BLaER1 treated with 17β-estradiol and CSF1 and Interleukin-3, amounts not matched to agents 10 nM and 100 nM (cell line): ENCODE measurements around the gene RTP2.

Experiments
- H3K27ac ChIP-seq, 11 experiments: shearing (Covaris generic); formaldehyde crosslinking; 2 replicates each; pipeline ENCODE4 v1.8.1; 2022
- H3K27me3 ChIP-seq, 11 experiments: shearing (Covaris generic); formaldehyde crosslinking; 2 replicates each; pipeline ENCODE4 v1.8.1; 2022
- H3K36me3 ChIP-seq, 11 experiments: shearing (Covaris generic); formaldehyde crosslinking; 2 replicates each; pipeline ENCODE4 v1.8.1; 2022
- H3K4me1 ChIP-seq, 10 experiments: shearing (Covaris generic); formaldehyde crosslinking; 2 replicates each; pipeline ENCODE4 v1.8.1; 2022
- H3K4me2 ChIP-seq, 11 experiments: shearing (Covaris generic); formaldehyde crosslinking; 2 replicates each; pipeline ENCODE4 v1.8.1; 2022
- H3K4me3 ChIP-seq, 10 experiments: shearing (Covaris generic); formaldehyde crosslinking; 2 replicates each; pipeline ENCODE4 v1.8.1; 2022
- H3K9ac ChIP-seq, 11 experiments: shearing (Covaris generic); formaldehyde crosslinking; 2 replicates each; pipeline ENCODE4 v1.8.1; 2022
- H3K9me3 ChIP-seq, 11 experiments: shearing (Covaris generic); formaldehyde crosslinking; replicated peaks in 1 of 11; 2 replicates each; pipeline ENCODE4 v1.8.1; 2022
- H4K20me1 ChIP-seq, 11 experiments: shearing (Covaris generic); formaldehyde crosslinking; 2 replicates each; pipeline ENCODE4 v1.8.1; 2022
- Cebpa-rat ChIP-seq, 11 experiments: shearing (Covaris generic); IDR thresholded peaks; 2 replicates each; pipeline ENCODE4 v1.8.1; 2022

RTP2 gene

DNA sequence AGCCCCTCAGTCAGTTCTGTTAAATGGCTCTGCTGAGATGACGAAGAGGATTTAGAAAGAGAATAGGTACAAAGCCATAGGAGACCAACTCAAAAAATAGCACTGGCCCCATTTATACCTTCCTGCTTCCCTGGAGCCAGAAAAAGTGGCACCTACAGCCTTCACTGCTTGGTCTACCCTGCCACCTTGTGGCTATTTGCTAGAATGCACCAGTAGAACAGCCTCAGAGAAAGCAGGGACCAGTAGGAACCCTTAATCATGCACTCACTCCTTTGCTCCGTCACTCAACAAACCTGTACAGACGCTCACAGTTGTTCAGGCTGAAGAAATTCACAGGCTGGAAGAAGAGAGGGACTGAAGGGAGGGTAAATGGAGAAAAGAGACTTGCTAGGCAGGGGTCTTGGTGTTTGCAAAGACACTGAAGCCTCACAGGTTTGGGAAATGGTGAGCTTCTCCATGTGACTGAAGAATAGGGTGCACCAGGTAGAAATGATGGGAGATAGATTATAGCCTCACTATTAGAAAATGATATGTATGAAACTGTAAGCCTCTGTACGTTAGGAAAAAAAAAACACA is 12.1 kb upstream of the RTP2 start:
- Histone ChIP-seq H3K4me3 (no peak overlapping the region), H3K4me2 (peak overlapping the region; percentile 31 to 71 (median 57))

DNA sequence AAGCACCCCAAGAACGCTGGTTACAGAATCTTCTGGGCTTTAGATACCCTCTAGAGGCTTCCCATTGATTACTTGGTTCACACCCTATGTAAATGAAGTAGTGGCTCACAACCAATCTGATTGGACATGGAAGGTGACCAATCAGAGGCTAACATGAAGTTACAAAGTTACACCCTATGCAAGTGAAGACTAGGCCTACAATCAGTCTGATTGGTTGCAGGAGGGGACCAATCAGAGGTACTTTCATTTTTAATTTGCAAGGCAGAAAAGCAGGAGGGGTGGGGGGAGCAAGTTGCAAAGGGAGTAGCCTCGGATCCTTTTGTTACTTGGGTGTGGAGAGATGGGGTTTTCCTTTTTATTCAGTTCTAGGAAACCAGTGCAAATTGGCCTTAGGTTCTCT is 11.1 kb upstream of the RTP2 start:
- no peak for TF ChIP-seq Cebpa-rat (IDR thresholded peaks at IDR 0.05)
- Histone ChIP-seq H4K20me1 (no peaks in the 10 kb centered on the region), H3K4me3 (no peak overlapping the region), H3K27ac (no peak overlapping the region), H3K27me3 (no peaks in the 10 kb centered on the region), H3K9ac (no peak overlapping the region), H3K4me2 (no peak overlapping the region), H3K36me3 (no peaks in the 10 kb centered on the region), H3K4me1 (peaks cover 12 to 16% (median 14%) of the 10 kb centered on the region in 10 experiments), H3K9me3 (0 out of 22 replicates have a peak, but pooled peaks cover 0 to 5% (median 0%) of the 10 kb centered on the region in 11 experiments)

More for the DNA sequence above, 12.1 kb upstream of the RTP2 start:
- no peaks in the 10 kb centered on the region for H3K36me3 ChIP-seq
- H3K9me3 ChIP-seq, result 0 out of 22 replicates have a peak, but pooled peaks cover 0 to 5% (median 0%) of the 10 kb centered on the region in 11 experiments
- H3K4me1 ChIP-seq, result peaks cover 12 to 16% (median 14%) of the 10 kb centered on the region in 10 experiments
- peaks cover 0 to 4% (median 0%) of the 10 kb centered on the region in 11 experiments; a peak in 2 of 22 replicates for H4K20me1 ChIP-seq
- no peaks in the 10 kb centered on the region for H3K27me3 ChIP-seq
- TF ChIP-seq Cebpa-rat (IDR thresholded peaks at IDR 0.05), result no peak
- H3K9ac ChIP-seq, result no peak overlapping the region
- 0 out of 22 replicates have a peak overlapping the region, but pooled peaks of 1 of the 11 experiments have one; percentile 11 for H3K27ac ChIP-seq

DNA sequence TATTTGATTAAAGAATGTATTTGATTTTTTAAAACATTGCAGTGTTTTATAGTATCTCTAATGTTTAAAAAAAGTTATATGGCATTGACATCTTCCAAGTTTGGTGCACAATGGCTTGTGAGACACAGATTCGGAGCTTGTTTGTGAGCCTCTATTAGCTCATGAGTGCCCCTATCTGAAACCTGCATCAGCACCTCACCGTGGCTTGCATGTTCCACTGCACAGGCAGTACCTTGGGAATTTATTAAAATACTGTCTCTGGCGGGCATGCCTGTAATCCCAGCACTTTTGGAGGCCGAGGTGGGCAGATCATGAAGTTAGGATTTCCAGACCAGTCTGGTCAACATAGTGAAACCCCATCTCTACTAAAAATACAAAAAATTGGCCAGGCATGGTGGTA is 6.8 kb upstream of the RTP2 start:
- Histone ChIP-seq H3K9ac (no peak overlapping the region), H3K4me1 (peaks cover 0 to 8% (median 0%) of the 10 kb centered on the region in 10 experiments; a peak in 1 of 20 replicates), H3K4me2 (no peak overlapping the region), H3K27ac (no peak overlapping the region), H3K27me3 (no peaks in the 10 kb centered on the region), H3K4me3 (no peak overlapping the region), H4K20me1 (no peaks in the 10 kb centered on the region), H3K9me3 (0 out of 22 replicates have a peak, but pooled peaks cover 0 to 5% (median 0%) of the 10 kb centered on the region in 11 experiments), H3K36me3 (no peaks in the 10 kb centered on the region)
- TF ChIP-seq Cebpa-rat (IDR thresholded peaks at IDR 0.05), result no peak

DNA sequence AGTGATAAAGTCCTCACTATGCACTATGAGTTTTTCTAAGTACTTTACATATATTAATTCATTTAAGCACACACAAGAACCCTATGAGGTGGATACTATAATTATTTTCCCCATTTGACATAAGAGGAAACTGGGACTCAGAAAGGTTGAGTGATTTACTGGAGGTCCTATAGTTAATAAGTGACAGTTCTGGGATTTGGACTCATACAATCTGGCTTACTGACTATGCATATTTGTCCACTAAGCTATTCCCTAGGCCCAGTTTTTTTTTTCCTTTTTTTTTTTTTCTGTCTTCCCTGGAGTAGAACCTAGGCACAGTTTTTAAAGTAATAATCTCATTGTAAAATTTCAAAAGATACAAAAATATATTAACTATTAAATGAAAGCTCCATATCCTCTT is 6.3 kb upstream of the RTP2 start:
- Histone ChIP-seq H3K36me3 (no peaks in the 10 kb centered on the region), H3K4me2 (no peak overlapping the region), H3K27me3 (no peaks in the 10 kb centered on the region), H3K4me1 (peaks cover 0 to 8% (median 0%) of the 10 kb centered on the region in 10 experiments; a peak in 1 of 20 replicates), H3K9me3 (0 out of 22 replicates have a peak, but pooled peaks cover 0 to 5% (median 0%) of the 10 kb centered on the region in 11 experiments), H3K27ac (no peak overlapping the region), H3K4me3 (no peak overlapping the region), H3K9ac (no peak overlapping the region), H4K20me1 (no peaks in the 10 kb centered on the region)
- no peak for TF ChIP-seq Cebpa-rat (IDR thresholded peaks at IDR 0.05)

DNA sequence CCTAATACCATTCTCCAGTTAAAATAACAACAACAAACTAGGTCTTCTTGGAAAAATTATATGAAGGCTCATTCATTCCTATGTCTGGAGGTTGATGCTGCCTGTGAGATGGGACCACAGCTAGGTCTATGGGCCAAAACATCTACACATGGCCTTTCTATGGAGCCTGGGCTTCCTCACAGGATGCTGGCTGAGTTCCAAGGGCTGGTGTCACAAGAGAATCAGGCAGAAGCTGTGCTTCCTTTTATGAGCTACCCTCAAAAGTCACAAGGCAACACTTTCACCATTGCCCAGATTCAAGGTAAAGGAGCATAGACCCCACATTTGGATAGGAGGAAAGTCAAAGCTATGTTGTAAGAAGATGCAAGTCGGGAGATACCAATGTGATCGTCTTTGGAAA is 4.6 kb upstream of the RTP2 start:
- H3K36me3 ChIP-seq, result no peaks in the 10 kb centered on the region
- peaks cover 0 to 8% (median 0%) of the 10 kb centered on the region in 10 experiments; a peak in 1 of 20 replicates for H3K4me1 ChIP-seq
- H3K9me3 ChIP-seq, result no peaks in the 10 kb centered on the region
- H3K27me3 ChIP-seq, result no peaks in the 10 kb centered on the region
- no peak for TF ChIP-seq Cebpa-rat (IDR thresholded peaks at IDR 0.05)
- no peak overlapping the region for H3K9ac ChIP-seq
- H3K4me2 ChIP-seq, result peak overlapping the region in 1 of 11 experiments; percentile 26; a peak in 2 of 22 replicates
- H3K4me3 ChIP-seq, result no peak overlapping the region
- H4K20me1 ChIP-seq, result no peaks in the 10 kb centered on the region
- H3K27ac ChIP-seq, result no peak overlapping the region

DNA sequence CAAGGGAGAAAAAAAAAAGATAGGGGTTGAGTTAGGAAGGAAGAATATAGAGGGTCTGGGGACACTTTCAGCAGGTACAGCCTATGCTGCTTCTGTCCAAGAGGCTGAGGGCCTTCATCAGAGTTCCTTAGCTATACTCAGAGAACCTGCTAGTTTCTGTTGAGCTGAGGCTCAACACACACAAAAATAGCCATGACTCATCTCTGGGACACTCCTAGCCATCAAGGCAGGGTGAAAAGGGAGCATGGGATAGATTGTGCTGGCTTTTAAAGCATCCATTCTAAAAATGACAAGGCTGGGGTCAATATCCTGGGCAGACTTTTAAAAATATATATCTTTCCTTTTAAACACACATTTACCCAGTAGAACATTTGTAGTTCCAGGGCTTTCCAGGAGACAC is 2.8 kb upstream of the RTP2 start:
- Histone ChIP-seq H3K27ac (no peak overlapping the region), H3K36me3 (no peaks in the 10 kb centered on the region), H3K4me3 (no peak overlapping the region)

DNA sequence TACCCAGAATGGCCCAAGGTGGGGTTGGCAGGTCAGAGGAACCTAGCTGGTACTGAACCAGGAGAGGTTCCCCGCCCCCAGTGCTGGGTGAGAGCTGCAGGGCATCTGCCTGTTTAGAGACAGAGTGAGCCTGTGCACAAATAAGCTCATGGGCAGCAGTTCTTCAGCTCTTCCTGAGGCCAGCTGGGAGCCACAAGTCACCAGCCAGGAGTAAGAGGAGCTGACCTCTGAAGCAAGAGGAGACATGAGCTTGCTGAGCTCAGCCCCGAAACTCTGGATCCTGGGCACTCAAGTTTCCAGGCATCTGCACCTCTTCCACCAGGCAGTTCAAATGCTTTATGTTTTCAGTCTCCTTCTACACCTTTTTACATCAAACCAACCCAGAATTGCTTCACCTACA is 2.1 kb downstream of the RTP2 start:
- Histone ChIP-seq H3K4me1 (peaks cover 0 to 4% (median 1%) of the 10 kb centered on the region in 10 experiments; a peak in 4 of 20 replicates), H3K27me3 (no peaks in the 10 kb centered on the region), H4K20me1 (no peaks in the 10 kb centered on the region), H3K4me2 (no peak overlapping the region), H3K36me3 (no peaks in the 10 kb centered on the region), H3K4me3 (no peak overlapping the region), H3K9ac (no peak overlapping the region), H3K27ac (no peak overlapping the region), H3K9me3 (no peaks in the 10 kb centered on the region)
- no peak for TF ChIP-seq Cebpa-rat (IDR thresholded peaks at IDR 0.05)

More for the DNA sequence above, 2.8 kb upstream of the RTP2 start:
- no peak overlapping the region for H3K4me2 ChIP-seq
- no peak overlapping the region for H3K9ac ChIP-seq
- H3K9me3 ChIP-seq, result no peaks in the 10 kb centered on the region
- no peak for TF ChIP-seq Cebpa-rat (IDR thresholded peaks at IDR 0.05)
- no peaks in the 10 kb centered on the region for H4K20me1 ChIP-seq
- peaks cover 0 to 8% (median 0%) of the 10 kb centered on the region in 10 experiments; a peak in 1 of 20 replicates for H3K4me1 ChIP-seq
- H3K27me3 ChIP-seq, result no peaks in the 10 kb centered on the region

DNA sequence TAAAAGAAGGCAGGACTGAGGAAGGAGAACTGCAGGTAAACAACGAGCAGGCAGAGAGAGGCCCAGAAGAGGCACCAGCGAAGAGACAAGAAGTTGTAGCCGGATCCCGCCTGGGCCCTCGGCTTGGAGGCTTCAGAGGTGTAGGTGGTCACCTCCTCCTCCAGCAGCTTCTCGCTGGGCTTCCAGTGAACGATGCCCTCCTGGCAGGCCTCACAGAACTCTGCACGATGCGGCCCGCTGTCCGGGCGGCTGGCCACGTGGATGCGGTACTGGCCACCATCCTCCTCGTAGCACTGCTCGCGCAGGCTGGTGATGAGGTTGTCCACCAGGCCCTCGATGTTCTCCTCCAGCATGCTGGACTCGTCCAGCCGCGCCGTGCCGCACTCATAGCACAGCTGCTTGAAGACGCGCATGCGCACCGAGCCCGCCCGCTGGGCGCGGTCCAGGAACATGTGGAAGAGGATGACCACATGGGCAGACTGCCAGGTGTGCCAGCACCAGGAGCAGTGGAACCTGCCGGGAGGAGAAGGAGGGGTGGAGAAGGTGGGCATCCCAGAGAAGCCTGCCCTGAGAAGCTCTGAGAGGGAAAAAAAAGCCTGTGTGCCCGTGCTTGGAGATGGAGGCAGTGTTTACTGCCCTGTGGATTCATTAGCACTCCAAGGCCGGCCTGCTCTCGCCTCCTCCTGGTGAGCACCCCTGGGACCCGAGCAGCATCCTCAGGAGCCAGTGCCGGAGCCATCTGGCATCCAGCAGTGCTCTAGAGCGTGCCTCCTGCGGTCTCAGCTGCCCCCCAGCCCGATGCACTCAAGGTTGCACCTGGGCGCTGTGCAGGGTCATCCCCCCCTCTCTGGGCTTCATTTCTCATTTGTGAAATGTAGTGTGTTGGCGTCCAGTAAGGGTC is 3.6 kb downstream of the RTP2 start:
- H3K36me3 ChIP-seq, result no peaks in the 10 kb centered on the region
- no peak overlapping the region for H3K27ac ChIP-seq
- H3K27me3 ChIP-seq, result no peaks in the 10 kb centered on the region
- no peak overlapping the region for H3K9ac ChIP-seq
- no peak overlapping the region for H3K4me3 ChIP-seq
- H4K20me1 ChIP-seq, result no peaks in the 10 kb centered on the region
- TF ChIP-seq Cebpa-rat (IDR thresholded peaks at IDR 0.05), result no peak
- H3K4me1 ChIP-seq, result peaks cover 0 to 7% (median 2%) of the 10 kb centered on the region in 10 experiments; a peak in 5 of 20 replicates
- H3K4me2 ChIP-seq, result no peak overlapping the region
- H3K9me3 ChIP-seq, result no peaks in the 10 kb centered on the region

DNA sequence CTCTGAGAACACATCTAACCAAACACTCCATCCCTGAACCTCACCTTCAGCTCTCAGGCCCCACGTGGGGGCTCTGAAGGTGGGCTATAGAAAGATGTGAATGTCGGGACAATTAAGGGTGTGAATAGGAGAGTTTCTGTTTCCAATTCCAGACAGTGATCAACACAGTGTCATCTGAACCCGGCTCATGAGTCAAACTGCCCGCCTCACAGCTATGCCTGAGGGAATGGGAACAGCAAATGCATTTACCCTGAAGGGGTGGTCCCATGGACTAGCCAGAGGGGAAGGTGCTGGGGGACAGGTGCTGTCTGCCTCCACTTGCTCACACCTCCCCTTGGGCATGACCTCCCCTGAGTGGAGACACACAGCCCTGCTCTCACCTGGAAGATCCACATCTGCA is 6.3 kb downstream of the RTP2 start:
- Histone ChIP-seq H3K27me3 (no peaks in the 10 kb centered on the region; a peak in 1 of 22 replicates), H3K27ac (no peak overlapping the region), H3K9me3 (peaks cover 0 to 9% (median 0%) of the 10 kb centered on the region in 11 experiments; a peak in 1 of 22 replicates), H3K4me1 (peaks cover 0 to 7% (median 3%) of the 10 kb centered on the region in 10 experiments; a peak in 6 of 20 replicates), H3K9ac (no peak overlapping the region), H4K20me1 (no peaks in the 10 kb centered on the region), H3K36me3 (no peaks in the 10 kb centered on the region), H3K4me3 (no peak overlapping the region), H3K4me2 (no peak overlapping the region)
- no peak for TF ChIP-seq Cebpa-rat (IDR thresholded peaks at IDR 0.05)
